Measurements from ENCODE around the gene TRIM17. TPM values are rescaled to one million over a fixed set of nuclear protein-coding genes. Genes with fewer than 3 reads are reported as not detected.

The TRIM17 gene
- total RNA-seq, 2 donors from 2014 or later, result 8.4 to 19.6 TPM

- H3K9me3 ChIP-seq (ENCODE audit: control insufficient read depth, low read length), result no peaks in the 10 kb centered on the region
- no peaks in the 10 kb centered on the region for H3K4me1 ChIP-seq (ENCODE audit: control insufficient read depth, insufficient read depth, low read length)
- peaks cover 9% of the 10 kb centered on the region for H3K27me3 Mint-ChIP-seq (ENCODE audit: insufficient read depth)
- peaks cover 32% of the 10 kb centered on the region for H3K36me3 Mint-ChIP-seq (ENCODE audit: low read depth)
- peaks cover 17% of the 10 kb centered on the region for H3K36me3 ChIP-seq (ENCODE audit: control insufficient read depth, insufficient read depth, low read length)
- H3K9ac ChIP-seq (ENCODE audit: extremely low read depth, low read length, poor library complexity, severe bottlenecking), result no peak overlapping the region
- peak; percentile 38 for DNase-seq
- 91 to 98% methylated on average over 9 to 19 of the region's 19 CpGs for WGBS, 2 experiments (ENCODE audit: insufficient coverage in 1 of 2, insufficient read length in 1 of 2)
- no peaks in the 10 kb centered on the region for H3K9me3 Mint-ChIP-seq
- no peak for TF ChIP-seq CTCF (conservative IDR thresholded peaks at IDR 0.05)
- H3K27ac ChIP-seq (ENCODE audit: low read depth, low read length), result no peak overlapping the region
- H3K27ac Mint-ChIP-seq, result no peak overlapping the region
- H3K4me3 Mint-ChIP-seq, result no peak overlapping the region
- H3K27me3 ChIP-seq (ENCODE audit: control insufficient read depth, insufficient read depth, low read length, poor library complexity, severe bottlenecking), result no peaks in the 10 kb centered on the region
- H3K4me3 ChIP-seq (ENCODE audit: low read length), result no peak overlapping the region
- peaks cover 14% of the 10 kb centered on the region for H3K4me1 Mint-ChIP-seq
These were observed 7.5 kb downstream of the TRIM17 start for GRCh38 chr1:228408869-228409805.

GRCh38 chr1:228408041-228408868, 8.4 kb downstream of the TRIM17 start:
- Histone ChIP-seq H3K4me3 (ENCODE audit: low read length) (peak overlapping the region; percentile 88), H3K4me1 (ENCODE audit: control insufficient read depth, insufficient read depth, low read length) (no peaks in the 10 kb centered on the region), H3K9me3 (ENCODE audit: control insufficient read depth, low read length) (no peaks in the 10 kb centered on the region), H3K27me3 (ENCODE audit: control insufficient read depth, insufficient read depth, low read length, poor library complexity, severe bottlenecking) (no peaks in the 10 kb centered on the region), H3K36me3 (ENCODE audit: control insufficient read depth, insufficient read depth, low read length) (peaks cover 20% of the 10 kb centered on the region), H3K27ac (ENCODE audit: low read depth, low read length) (no peak overlapping the region), H3K9ac (ENCODE audit: extremely low read depth, low read length, poor library complexity, severe bottlenecking) (peak overlapping the region; percentile 50)
- no peaks in the 10 kb centered on the region for H3K9me3 Mint-ChIP-seq
- peaks cover under 1% of the 10 kb centered on the region for H3K27me3 Mint-ChIP-seq (ENCODE audit: insufficient read depth)
- H3K4me1 Mint-ChIP-seq, result peaks cover 18% of the 10 kb centered on the region
- no peak for TF ChIP-seq CTCF (conservative IDR thresholded peaks at IDR 0.05)
- DNase-seq, result peak; percentile 48
- H3K36me3 Mint-ChIP-seq (ENCODE audit: low read depth), result peaks cover 34% of the 10 kb centered on the region
- WGBS, 2 experiments (ENCODE audit: insufficient coverage in 1 of 2, insufficient read length in 1 of 2), result 93 to 94% methylated on average over 18 to 27 of the region's 27 CpGs
- H3K27ac Mint-ChIP-seq, result no peak overlapping the region
- peak overlapping the region; percentile 93 for H3K4me3 Mint-ChIP-seq
